OCI-LY7 (cell line): ENCODE data around the gene SLC6A4. TPM values are rescaled to one million over a fixed set of nuclear protein-coding genes. Genes with fewer than 3 reads are reported as not detected.

Experiments
- BruUV-seq: library from RNA; stranded (reverse); fragments of 400-500 nt; replicated peaks from 2 replicates; lab custom pipeline; 2021; lab: Mats Ljungman, UMichigan
- CTCF ChIA-PET: fragments of 300-600 bp; sonication (Branson Sonifier 250); formaldehyde crosslinking; loops from one replicate; lab custom pipeline; 2022; ENCODE audit warnings: antibody characterized with exemption; ENCODE audit not compliant: unreplicated experiment; lab: Charles Lee
- POLR2A ChIA-PET: fragments of 300-600 bp; sonication (Branson Sonifier 250); formaldehyde crosslinking; loops from one replicate; lab custom pipeline; 2022; ENCODE audit warnings: antibody characterized with exemption; lab: Charles Lee
- DNase-seq: peaks from one replicate; pipeline ENCODE4 v3.0.0-alpha.2; 2015; ENCODE audit warnings: low spot score
- H2AFZ ChIP-seq: fragments of 200-600 bp; sonication (generic), shearing (Covaris generic); 2 replicates; pipeline ENCODE4 v1.6.1; 2014; ENCODE audit warnings: mild to moderate bottlenecking, antibody characterized with exemption, low read length, moderate library complexity
- H3K27ac ChIP-seq: fragments of 200-600 bp; sonication (generic); 2 replicates; pipeline ENCODE4 v1.5.1; 2014; ENCODE audit warnings: mixed run types, low read depth, mild to moderate bottlenecking, moderate library complexity, low read length, inconsistent platforms; ENCODE audit not compliant: poor library complexity, severe bottlenecking
- H3K36me3 ChIP-seq: fragments of 200-600 bp; sonication (generic); 2 replicates; pipeline ENCODE4 v1.6.1; 2014; ENCODE audit warnings: mild to moderate bottlenecking, antibody characterized with exemption, low read length, moderate library complexity, mixed read lengths; ENCODE audit not compliant: insufficient read depth
- H3K4me1 ChIP-seq: fragments of 200-600 bp; sonication (generic); 2 replicates; pipeline ENCODE4 v1.5.1; 2014; ENCODE audit warnings: mild to moderate bottlenecking, low read length; ENCODE audit not compliant: insufficient read depth, poor library complexity, severe bottlenecking
- H3K4me2 ChIP-seq: fragments of 200-600 bp; sonication (generic); 2 replicates; pipeline ENCODE4 v1.6.1; 2014; ENCODE audit warnings: mild to moderate bottlenecking, low read length
- H3K4me3 ChIP-seq: fragments of 200-600 bp; sonication (generic); 2 replicates; pipeline ENCODE4 v1.5.1; 2014; ENCODE audit warnings: mild to moderate bottlenecking, low read depth, low read length; ENCODE audit not compliant: poor library complexity, severe bottlenecking
- H3K79me2 ChIP-seq: fragments of 200-600 bp; sonication (generic); 2 replicates; pipeline ENCODE4 v1.6.1; 2016; ENCODE audit warnings: low read depth, mild to moderate bottlenecking, low read length, moderate library complexity, mixed read lengths; ENCODE audit not compliant: insufficient read depth
- H3K9me2 ChIP-seq: fragments of 200-600 bp; sonication (generic); 2 replicates; pipeline ENCODE4 v1.6.1; 2016; ENCODE audit warnings: mild to moderate bottlenecking, low read length, mixed read lengths; ENCODE audit not compliant: insufficient read depth
- H3K9me3 ChIP-seq: fragments of 200-600 bp; sonication (generic); 2 replicates; pipeline ENCODE4 v1.6.1; 2014; ENCODE audit warnings: mild to moderate bottlenecking, mixed run types, low read length, mixed read lengths
- H4K20me1 ChIP-seq: fragments of 200-600 bp; sonication (generic); 2 replicates; pipeline ENCODE4 v1.6.1; 2014; ENCODE audit warnings: mild to moderate bottlenecking, antibody characterized with exemption, low read length, moderate library complexity, mixed read lengths; ENCODE audit not compliant: insufficient read depth
- CTCF ChIP-seq: fragments of 200-600 bp; sonication (generic); conservative IDR thresholded peaks from 2 replicates; pipeline ENCODE4 v1.5.1; 2014; ENCODE audit warnings: mild to moderate bottlenecking, antibody characterized with exemption, low read length, moderate library complexity, mixed read lengths
- EZH2phosphoT487 ChIP-seq: fragments of 200-600 bp; sonication (generic); IDR thresholded peaks from 2 replicates; pipeline ENCODE4 v1.6.1; 2018; ENCODE audit warnings: low read depth, borderline replicate concordance, mild to moderate bottlenecking, mixed run types, antibody characterized with exemption, low read length, moderate library complexity, mixed read lengths
- intact Hi-C: fragments of 100-400 bp; cut with micrococcal nuclease; formaldehyde crosslinking; loops from one replicate; pipeline ENCODE4 v1.10.0; 2022; ENCODE audit not compliant: unreplicated experiment
- total RNA-seq, 2 experiments: library from RNA; depleted of rRNA in 1 of 2; stranded (reverse); fragments of >200 nt in 1 of 2; shearing (Covaris generic) in 1 of 2; gene quantifications; 2 replicates each; pipeline ENCODE4 v1.2.3, GENCODE V29; 2014 to 2022

Gene SLC6A4
- total RNA-seq, 2 experiments from 2014 or later, result 0.09 TPM; not detected in 1

- Histone ChIP-seq H3K36me3 (no peaks in the 10 kb centered on the region), H4K20me1 (no peaks in the 10 kb centered on the region), H3K9me2 (no peaks in the 10 kb centered on the region), H3K79me2 (no peaks in the 10 kb centered on the region), H3K9me3 (no peaks in the 10 kb centered on the region), H3K27ac (no peak overlapping the region), H2AFZ (no peak overlapping the region), H3K4me3 (no peak overlapping the region), H3K4me2 (no peak overlapping the region), H3K4me1 (no peaks in the 10 kb centered on the region)
- DNase-seq, result no peak
- CTCF ChIA-PET, result no interaction called here
- TF ChIP-seq EZH2phosphoT487 (no peak), CTCF (no peak)
- intact Hi-C loops, result no loop called here
- BruUV-seq, result no TSS peak
- POLR2A ChIA-PET, result no interaction called here
Observed at GRCh38 chr17:30210901-30211300, 24.6 kb downstream of the SLC6A4 start.

GRCh38 chr17:30210366-30210765 lies 25.1 kb downstream of the SLC6A4 start:
- BruUV-seq, result no TSS peak
- CTCF ChIA-PET, result no interaction called here
- no peak for DNase-seq

GRCh38 chr17:30209930-30210329 lies 25.6 kb downstream of the SLC6A4 start:
- intact Hi-C loops, result no loop called here
- H3K4me1 ChIP-seq, result no peaks in the 10 kb centered on the region
- no peak for TF ChIP-seq CTCF
- no peak for TF ChIP-seq EZH2phosphoT487
- H4K20me1 ChIP-seq, result no peaks in the 10 kb centered on the region
- H3K4me2 ChIP-seq, result no peak overlapping the region
- ChIA-PET POLR2A (interaction anchor here (0.6 kb wide), 1 partner anchor 22 kb away, joined by 3 read pairs; no protein-coding TSS in a partner anchor), CTCF (no interaction called here)
- no peak overlapping the region for H3K4me3 ChIP-seq
- H3K36me3 ChIP-seq, result no peaks in the 10 kb centered on the region
- H3K9me2 ChIP-seq, result no peaks in the 10 kb centered on the region
- no peaks in the 10 kb centered on the region for H3K9me3 ChIP-seq
- no peaks in the 10 kb centered on the region for H3K79me2 ChIP-seq
- no peak overlapping the region for H3K27ac ChIP-seq
- DNase-seq, result no peak
- no TSS peak for BruUV-seq
- no peak overlapping the region for H2AFZ ChIP-seq

More at GRCh38 chr17:30210366-30210765, 25.1 kb downstream of the SLC6A4 start:
- POLR2A ChIA-PET, result no interaction called here
- intact Hi-C loops, result no loop called here
- no peak overlapping the region for H3K27ac ChIP-seq
- H3K79me2 ChIP-seq, result no peaks in the 10 kb centered on the region
- H4K20me1 ChIP-seq, result no peaks in the 10 kb centered on the region
- H3K9me2 ChIP-seq, result no peaks in the 10 kb centered on the region
- no peak overlapping the region for H3K4me2 ChIP-seq
- H3K4me1 ChIP-seq, result no peaks in the 10 kb centered on the region
- no peak overlapping the region for H3K4me3 ChIP-seq
- no peaks in the 10 kb centered on the region for H3K36me3 ChIP-seq
- no peak for TF ChIP-seq EZH2phosphoT487
- no peaks in the 10 kb centered on the region for H3K9me3 ChIP-seq
- H2AFZ ChIP-seq, result no peak overlapping the region
